ENCODE data around the gene URM1.

DNA sequence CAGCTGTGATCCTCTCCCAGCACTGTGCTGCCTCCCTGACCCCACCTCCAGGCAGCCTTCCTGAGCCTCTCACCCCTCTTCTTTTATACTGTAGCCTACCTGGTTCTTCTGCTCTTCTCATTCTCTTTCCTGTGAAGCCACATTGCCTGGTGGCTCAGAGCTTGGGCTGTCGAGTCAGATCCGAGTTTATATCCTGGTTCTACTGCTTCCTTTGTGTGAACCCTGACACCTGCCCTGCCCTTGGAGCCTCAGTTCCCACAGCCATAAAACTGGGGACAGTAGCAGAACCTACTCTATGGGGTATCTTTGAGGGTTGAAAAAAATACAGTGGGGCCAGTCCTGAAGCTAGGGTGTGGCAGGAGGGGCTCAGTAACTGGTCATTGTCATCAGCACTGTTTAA, 22.0 kb upstream of the URM1 start:
- TF ChIP-seq, protein P1, sequence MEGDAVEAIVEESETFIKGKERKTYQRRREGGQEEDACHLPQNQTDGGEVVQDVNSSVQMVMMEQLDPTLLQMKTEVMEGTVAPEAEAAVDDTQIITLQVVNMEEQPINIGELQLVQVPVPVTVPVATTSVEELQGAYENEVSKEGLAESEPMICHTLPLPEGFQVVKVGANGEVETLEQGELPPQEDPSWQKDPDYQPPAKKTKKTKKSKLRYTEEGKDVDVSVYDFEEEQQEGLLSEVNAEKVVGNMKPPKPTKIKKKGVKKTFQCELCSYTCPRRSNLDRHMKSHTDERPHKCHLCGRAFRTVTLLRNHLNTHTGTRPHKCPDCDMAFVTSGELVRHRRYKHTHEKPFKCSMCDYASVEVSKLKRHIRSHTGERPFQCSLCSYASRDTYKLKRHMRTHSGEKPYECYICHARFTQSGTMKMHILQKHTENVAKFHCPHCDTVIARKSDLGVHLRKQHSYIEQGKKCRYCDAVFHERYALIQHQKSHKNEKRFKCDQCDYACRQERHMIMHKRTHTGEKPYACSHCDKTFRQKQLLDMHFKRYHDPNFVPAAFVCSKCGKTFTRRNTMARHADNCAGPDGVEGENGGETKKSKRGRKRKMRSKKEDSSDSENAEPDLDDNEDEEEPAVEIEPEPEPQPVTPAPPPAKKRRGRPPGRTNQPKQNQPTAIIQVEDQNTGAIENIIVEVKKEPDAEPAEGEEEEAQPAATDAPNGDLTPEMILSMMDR (IDR thresholded peaks at IDR 0.05): no peak
- no peak for TF ChIP-seq POLR2A (IDR thresholded peaks at IDR 0.05)

Data from esophagus squamous epithelium (tissue), 4 donors.